Cardiac muscle cell (in vitro differentiated cells and primary cell): ENCODE data around the gene GUCY1A2. TPM values are rescaled to one million over a fixed set of nuclear protein-coding genes. Genes with fewer than 3 reads are reported as not detected.
A peak's percentile ranks its signal among the peaks of the same experiment; 100 is the strongest.

ENCODE experiments used
- DNase-seq, 2 donors: peaks; one replicate each; pipeline versions ENCODE4 v3.0.0 to v3.0.0-alpha.2; 2010 to 2017; ENCODE audit warnings: low read depth in 1 of 2, low spot score in 1 of 2
- H3K27ac ChIP-seq: fragments of 200-600 bp; sonication (generic); 2 replicates; pipeline ENCODE4 v1.5.1; 2016
- H3K27me3 ChIP-seq: fragments of 200-600 bp; sonication (generic); 2 replicates; pipeline ENCODE4 v1.6.0; 2016; ENCODE audit warnings: control low read depth
- H3K36me3 ChIP-seq: fragments of 200-600 bp; sonication (generic); 2 replicates; pipeline ENCODE4 v1.5.1; 2016; ENCODE audit warnings: control low read depth
- H3K4me1 ChIP-seq: fragments of 200-600 bp; sonication (generic); 2 replicates; pipeline ENCODE4 v1.8.1; 2017; ENCODE audit warnings: low read depth, mild to moderate bottlenecking, mixed run types
- H3K4me3 ChIP-seq: fragments of 200-600 bp; sonication (generic); 2 replicates; pipeline ENCODE4 v1.5.1; 2016; ENCODE audit warnings: mild to moderate bottlenecking
- H3K9me3 ChIP-seq: fragments of 200-600 bp; sonication (generic); 2 replicates; pipeline ENCODE4 v1.5.1; 2017; ENCODE audit warnings: low read depth, mild to moderate bottlenecking, control low read depth
- polyA plus RNA-seq: library from polyadenylated mRNA; unstranded; fragments of >200 nt; fragmentation: Nextera tagmentation; extraction: Ambion mirVana; gene quantifications from 2 replicates; pipeline ENCODE4 v1.2.1, GENCODE V29; 2016
- total RNA-seq: library from RNA; depleted of rRNA; stranded (reverse); fragments of >200 nt; gene quantifications from 2 replicates; pipeline ENCODE4 v1.2.3, GENCODE V29; 2016
- TF ChIP-seq, protein P1 (sequence below): IDR thresholded peaks from 2 replicates; pipeline ENCODE4 v1.5.1; 2012; ENCODE audit warnings: low read depth, mild to moderate bottlenecking, low read length

The GUCY1A2 gene
- total and polyA plus RNA-seq, 2 experiments from 2014 or later, result 0.56 to 1.1 TPM

DNA sequence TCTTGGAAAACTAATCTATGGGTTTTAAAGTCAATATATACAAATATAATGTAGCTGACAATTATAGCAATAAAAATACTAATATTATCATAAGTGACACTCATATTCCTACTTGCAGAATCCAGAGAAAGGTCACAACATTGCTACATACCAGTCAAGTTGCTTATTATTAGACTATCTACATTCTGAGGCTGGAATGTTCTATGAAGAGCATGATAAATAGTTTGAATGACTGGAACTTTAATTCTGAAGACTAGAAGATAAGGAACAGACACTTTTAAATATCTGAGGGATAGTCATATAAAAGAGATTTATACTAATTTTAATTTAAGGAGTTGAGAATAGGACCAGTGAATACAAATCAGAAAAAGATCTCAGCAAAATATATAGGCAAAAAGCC is 146.0 kb downstream of the GUCY1A2 start:
- DNase-seq, result peak in 1 of 2 donors; percentile 10
- no peak overlapping the region for H3K27ac ChIP-seq
- no peak overlapping the region for H3K4me3 ChIP-seq
- TF ChIP-seq, protein P1, sequence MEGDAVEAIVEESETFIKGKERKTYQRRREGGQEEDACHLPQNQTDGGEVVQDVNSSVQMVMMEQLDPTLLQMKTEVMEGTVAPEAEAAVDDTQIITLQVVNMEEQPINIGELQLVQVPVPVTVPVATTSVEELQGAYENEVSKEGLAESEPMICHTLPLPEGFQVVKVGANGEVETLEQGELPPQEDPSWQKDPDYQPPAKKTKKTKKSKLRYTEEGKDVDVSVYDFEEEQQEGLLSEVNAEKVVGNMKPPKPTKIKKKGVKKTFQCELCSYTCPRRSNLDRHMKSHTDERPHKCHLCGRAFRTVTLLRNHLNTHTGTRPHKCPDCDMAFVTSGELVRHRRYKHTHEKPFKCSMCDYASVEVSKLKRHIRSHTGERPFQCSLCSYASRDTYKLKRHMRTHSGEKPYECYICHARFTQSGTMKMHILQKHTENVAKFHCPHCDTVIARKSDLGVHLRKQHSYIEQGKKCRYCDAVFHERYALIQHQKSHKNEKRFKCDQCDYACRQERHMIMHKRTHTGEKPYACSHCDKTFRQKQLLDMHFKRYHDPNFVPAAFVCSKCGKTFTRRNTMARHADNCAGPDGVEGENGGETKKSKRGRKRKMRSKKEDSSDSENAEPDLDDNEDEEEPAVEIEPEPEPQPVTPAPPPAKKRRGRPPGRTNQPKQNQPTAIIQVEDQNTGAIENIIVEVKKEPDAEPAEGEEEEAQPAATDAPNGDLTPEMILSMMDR, result no peak
- no peaks in the 10 kb centered on the region for H3K36me3 ChIP-seq
- H3K27me3 ChIP-seq, result no peaks in the 10 kb centered on the region
- H3K4me1 ChIP-seq, result no peaks in the 10 kb centered on the region
- H3K9me3 ChIP-seq, result no peaks in the 10 kb centered on the region

DNA sequence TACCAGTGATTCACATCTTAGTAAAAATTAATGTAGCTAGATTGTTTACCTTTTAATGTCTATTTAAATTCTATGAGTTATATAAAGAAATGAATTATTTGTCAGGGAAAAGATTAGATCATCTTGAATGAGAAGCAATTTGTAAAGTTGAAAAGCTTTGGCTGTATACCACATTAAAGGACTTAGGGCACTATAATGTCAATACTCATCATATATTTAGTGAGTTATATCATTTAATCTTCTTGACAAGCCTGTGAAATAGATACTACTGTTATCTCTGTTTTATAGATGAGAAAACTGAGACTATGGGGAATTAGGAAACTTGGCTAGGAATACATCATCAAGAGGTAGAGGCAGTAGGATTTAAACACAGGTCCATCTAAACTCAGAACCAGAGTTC is 160.1 kb downstream of the GUCY1A2 start:
- Histone ChIP-seq H3K4me3 (no peak overlapping the region), H3K36me3 (no peaks in the 10 kb centered on the region), H3K27me3 (no peaks in the 10 kb centered on the region), H3K9me3 (no peaks in the 10 kb centered on the region), H3K27ac (no peak overlapping the region), H3K4me1 (no peaks in the 10 kb centered on the region)
- no peak for DNase-seq
- TF ChIP-seq, protein P1, result no peak

GRCh38 chr11:106856566-106856965 is 161.7 kb downstream of the GUCY1A2 start:
- H3K4me1 ChIP-seq, result no peaks in the 10 kb centered on the region
- TF ChIP-seq, protein P1, result no peak
- no peak overlapping the region for H3K27ac ChIP-seq
- H3K36me3 ChIP-seq, result no peaks in the 10 kb centered on the region
- H3K4me3 ChIP-seq, result no peak overlapping the region
- H3K9me3 ChIP-seq, result no peaks in the 10 kb centered on the region
- DNase-seq, result peak in 1 of 2 donors; percentile 5
- no peaks in the 10 kb centered on the region for H3K27me3 ChIP-seq

DNA sequence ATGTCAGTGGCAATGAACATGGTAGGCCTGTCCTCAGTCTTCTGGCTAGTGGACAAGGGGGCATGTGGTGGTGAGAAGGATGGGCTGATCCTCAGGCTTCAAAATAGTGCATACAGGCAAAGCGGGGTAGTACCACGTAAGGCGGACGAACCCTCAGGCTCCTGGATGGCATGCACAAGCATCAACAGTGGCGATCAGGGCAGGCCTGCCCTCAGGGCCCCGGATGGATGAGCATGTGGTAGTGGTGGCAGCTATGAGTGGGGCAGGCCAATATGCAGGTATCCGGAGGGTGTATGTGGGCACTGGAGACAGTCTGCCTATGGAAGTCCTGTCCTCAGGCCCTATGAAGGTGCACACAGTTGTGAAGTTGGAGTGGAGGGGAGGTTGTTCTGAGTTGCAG is 163.8 kb downstream of the GUCY1A2 start:
- Histone ChIP-seq H3K4me3 (no peak overlapping the region), H3K36me3 (no peaks in the 10 kb centered on the region), H3K4me1 (no peaks in the 10 kb centered on the region), H3K9me3 (no peaks in the 10 kb centered on the region), H3K27me3 (no peaks in the 10 kb centered on the region), H3K27ac (no peak overlapping the region)
- TF ChIP-seq, protein P1, result no peak
- DNase-seq, result no peak

DNA sequence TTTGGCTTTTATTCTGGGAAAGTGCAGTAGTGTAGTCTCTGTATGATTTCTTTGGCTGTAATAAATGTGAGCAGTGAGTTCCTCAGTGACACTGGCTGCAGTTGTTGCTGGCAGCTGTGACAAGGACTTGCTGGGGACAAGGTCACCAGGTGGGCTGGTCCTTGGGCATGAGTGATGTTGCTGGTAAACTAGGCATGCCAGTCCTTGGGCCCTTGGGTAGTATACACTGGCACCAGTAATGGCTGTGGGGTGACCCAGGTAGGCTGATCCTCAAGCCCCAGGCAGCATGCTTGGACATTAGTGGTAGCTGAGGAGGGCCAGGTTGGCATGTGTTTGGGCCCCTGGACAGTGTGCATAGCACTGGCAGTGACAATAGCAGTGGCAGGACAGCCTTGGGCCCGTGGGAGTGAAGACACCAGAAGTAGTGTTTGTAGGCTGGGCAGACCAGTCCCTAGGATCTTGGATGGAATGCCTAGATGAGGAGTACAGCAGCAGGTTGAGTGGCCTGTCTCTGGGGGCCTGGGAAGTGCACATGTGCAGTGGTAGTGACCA is 164.3 kb downstream of the GUCY1A2 start:
- H3K9me3 ChIP-seq, result no peaks in the 10 kb centered on the region
- H3K27me3 ChIP-seq, result no peaks in the 10 kb centered on the region
- no peak overlapping the region for H3K27ac ChIP-seq
- H3K4me3 ChIP-seq, result no peak overlapping the region
- H3K4me1 ChIP-seq, result no peaks in the 10 kb centered on the region
- no peak for DNase-seq
- H3K36me3 ChIP-seq, result no peaks in the 10 kb centered on the region
- TF ChIP-seq, protein P1, result no peak
